ENCODE measurements around the gene SNAPC2.
A peak's percentile ranks its signal among the peaks of the same experiment; 100 is the strongest.

Gene SNAPC2

GRCh38 chr19:7888826-7889217 lies 31.3 kb upstream of the SNAPC2 start:
- DNase-seq, result no peak

- DNase-seq, result peak; percentile 50
Observed at GRCh38 chr19:7893362-7894101, 26.6 kb upstream of the SNAPC2 start.

DNA sequence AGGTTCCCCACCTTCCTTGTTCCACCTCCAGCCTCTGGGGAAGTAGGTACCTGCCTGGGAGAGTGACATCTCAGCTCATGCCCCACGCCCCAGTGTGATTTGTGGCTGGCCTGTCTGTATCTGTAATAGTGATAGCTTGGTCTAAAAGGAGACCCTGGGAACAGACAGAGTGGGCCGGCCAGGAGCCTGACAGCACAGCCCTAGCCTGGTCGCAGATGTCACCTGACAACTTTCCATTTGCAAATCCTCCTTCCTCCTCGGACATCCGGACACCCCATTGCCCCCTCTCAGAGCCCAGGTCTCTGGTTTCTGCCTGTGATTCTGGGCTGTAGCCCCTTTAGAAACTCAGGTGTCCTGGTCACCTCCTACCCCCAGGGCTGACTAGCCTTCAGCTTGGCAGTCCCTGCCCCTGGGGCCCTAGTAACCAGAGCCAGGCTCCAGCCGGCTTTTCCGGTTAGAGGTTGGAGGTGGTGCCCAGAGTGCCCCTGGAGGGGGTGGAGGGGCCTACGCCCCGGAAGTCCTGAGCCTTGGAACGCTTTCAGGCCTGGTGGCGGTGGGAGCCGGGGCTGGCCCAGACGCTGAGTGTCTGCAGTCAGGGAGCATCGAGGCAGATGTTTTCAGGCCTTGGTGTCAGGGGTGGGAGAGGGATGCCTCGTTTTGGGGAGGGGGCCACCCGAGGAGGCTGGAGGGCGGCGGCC lies 25.4 kb upstream of the SNAPC2 start:
- DNase-seq, result no peak

- DNase-seq, result no peak
Observed at GRCh38 chr19:7895565-7895964, 24.6 kb upstream of the SNAPC2 start.

DNA sequence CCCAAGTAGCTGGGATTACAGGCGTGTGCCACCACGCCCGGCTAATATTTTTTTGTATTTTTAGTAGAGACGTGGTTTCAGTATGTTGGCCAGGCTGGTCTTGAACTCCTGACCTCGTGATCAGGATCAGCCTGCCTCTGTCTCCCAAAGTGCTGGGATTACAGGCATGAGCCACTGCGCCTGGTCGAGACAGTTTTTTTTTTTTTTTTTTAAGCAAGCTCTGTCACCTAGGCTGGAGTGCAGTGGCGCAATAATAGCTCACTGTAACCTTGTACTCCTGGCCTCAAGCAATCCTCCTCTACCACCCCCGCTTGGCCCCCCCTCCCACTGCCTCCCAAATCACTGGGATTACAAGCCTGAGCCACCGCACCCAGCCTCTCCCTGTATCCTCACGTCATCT lies 22.8 kb upstream of the SNAPC2 start:
- DNase-seq, result no peak

GRCh38 chr19:7898967-7899366 lies 21.2 kb upstream of the SNAPC2 start:
- DNase-seq, result no peak

DNA sequence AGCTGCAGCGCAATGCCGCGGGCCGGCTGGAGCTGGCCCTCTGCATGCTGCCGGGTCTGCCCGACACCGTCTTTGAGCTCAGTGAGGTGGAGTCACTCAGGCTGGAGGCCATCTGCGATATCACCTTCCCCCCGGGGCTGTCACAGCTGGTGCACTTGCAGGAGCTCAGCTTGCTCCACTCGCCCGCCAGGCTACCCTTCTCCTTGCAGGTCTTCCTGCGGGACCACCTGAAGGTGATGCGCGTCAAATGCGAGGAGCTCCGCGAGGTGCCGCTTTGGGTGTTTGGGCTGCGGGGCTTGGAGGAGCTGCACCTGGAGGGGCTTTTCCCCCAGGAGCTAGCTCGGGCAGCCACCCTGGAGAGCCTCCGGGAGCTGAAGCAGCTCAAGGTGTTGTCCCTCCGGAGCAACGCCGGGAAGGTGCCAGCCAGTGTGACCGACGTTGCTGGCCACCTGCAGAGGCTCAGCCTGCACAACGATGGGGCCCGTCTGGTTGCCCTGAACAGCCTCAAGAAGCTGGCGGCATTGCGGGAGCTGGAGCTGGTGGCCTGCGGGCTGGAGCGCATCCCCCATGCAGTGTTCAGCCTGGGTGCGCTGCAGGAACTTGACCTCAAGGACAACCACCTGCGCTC lies 20.3 kb upstream of the SNAPC2 start:
- no peak for DNase-seq

GRCh38 chr19:7900401-7900870 lies 19.7 kb upstream of the SNAPC2 start:
- DNase-seq, result no peak

GRCh38 chr19:7900931-7901330 lies 19.2 kb upstream of the SNAPC2 start:
- DNase-seq, result no peak

DNA sequence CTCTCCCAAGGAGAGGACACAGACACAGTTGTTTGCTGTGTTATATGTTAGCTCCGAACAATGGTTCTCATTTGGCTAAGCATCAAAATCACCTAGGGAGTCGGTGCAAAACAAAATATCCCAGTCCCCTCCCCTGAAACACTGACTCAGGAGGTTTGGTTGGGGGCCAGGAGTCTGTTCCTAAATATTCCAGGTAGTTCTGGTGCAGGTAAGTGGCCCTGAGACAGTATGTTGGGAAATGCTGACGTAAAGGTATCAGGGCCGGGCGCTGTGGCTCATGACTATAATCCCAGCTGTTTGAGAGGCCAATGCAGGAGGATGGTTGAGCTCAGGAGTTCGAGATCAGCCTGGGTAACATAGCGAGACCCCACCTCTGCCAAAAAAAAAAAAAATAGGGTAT lies 18.8 kb upstream of the SNAPC2 start:
- no peak for DNase-seq

- DNase-seq, result no peak
Observed at GRCh38 chr19:7902796-7903243, 17.3 kb upstream of the SNAPC2 start.

DNA sequence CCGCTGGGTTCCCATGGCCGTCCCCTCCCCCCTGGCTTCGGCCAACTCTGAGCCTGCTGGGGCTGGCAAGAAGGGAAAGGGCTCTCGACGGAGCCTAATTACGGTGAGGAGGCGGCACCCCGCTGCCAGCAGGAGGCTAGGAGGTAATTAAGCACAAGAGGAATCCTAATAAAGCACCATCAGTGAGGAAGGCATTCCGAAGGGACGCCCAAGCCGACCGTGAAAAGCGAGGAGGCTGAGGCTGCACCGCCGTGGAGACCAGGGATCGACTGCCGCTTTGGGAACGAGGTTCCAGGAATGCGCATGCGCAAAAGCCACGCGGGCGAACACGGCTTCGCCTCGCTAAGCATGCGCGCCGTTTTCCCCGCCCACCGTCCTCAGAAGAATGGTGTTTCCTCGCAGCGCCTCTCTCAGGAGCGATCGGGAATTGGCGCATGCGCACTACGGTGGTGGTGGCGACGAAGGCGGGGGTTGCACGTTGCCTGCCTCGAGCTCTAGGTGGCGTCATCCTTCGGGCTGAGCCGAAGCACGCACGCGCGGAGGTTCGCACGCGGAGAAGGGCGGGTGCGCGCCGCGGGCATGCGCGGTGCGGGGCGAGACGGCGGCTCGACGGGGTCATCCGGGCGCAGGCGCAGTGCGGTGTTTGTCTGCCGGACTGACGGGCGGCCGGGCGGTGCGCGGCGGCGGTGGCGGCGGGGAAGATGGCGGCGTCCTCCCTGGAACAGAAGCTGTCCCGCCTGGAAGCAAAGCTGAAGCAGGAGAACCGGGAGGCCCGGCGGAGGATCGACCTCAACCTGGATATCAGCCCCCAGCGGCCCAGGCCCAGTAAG lies 16.7 kb upstream of the SNAPC2 start, which contains the start of gene MAP2K7:
Gene MAP2K7 (plus strand): TSS at position 634 of the 830 bp plus-strand sequence. CDS start 68 bp downstream, at position 702.
- peak; percentile 98 for DNase-seq

DNA sequence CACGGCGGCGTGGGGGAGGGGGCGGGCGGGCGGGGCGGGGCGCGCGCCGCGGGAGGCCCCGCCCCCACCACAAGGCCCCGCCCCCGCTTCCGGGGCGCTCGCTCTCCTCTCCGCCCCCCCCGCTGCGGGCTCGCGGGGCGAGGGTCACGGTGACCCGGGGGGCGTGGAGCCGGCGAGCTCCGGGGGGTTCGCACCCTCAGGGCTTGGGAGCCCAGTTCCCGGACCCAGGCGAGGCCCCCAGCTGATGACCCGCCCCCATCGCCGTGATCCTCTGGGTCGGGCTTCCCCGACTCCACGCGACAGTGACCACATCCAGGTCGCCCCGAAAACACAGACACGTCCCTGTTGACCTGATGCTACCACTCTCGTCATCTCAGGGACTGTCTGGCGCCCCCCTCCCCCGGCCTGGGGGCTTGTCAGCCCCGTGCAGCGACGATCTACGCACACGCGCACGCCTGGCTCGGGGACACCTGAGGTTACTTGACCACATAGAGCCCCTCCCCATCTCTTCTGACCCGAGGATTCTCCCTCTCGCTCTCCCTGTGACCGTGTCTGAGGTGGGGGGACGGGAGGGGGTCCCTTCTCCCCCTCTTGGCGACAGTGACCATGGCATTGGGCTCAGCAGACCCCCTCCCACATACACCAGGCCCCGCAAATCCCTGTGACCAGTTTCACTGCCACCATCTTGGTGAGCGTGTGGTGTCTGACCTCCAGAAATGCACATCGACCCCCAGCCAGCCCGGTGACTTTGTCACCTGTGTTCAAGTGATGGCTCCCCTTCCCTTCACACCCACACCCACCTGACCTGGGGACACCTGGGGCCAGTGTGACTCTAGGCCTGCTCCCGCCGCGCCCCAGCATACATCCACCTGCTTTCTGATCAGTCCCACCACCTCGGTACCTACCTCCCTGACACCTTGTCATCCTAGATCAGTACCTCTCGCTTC lies 15.8 kb upstream of the SNAPC2 start:
- peak; percentile 27 for DNase-seq

DNA sequence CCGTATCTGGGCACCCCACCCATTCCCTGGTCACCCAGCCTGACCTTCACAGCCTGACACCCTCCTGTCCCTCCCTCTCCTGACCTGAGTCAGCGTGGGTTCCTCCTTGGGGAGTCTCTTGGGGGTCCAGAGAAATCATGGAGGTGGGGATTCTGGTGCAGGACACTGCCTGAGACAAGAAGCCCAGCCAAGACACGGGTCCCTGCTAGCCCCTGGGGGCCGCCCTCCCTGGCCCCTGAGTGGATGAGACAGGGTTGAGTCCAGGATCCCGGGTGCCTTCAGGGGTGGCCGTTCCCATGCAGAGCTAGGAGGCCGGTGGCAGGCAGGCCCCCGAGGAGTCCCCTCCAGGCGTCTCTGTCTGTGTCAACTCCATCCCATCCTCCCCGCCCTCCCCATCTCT lies 14.9 kb upstream of the SNAPC2 start:
- no peak for DNase-seq

GRCh38 chr19:7905859-7906258 lies 14.3 kb upstream of the SNAPC2 start:
- no peak for DNase-seq

GRCh38 chr19:7907122-7907521 lies 13.0 kb upstream of the SNAPC2 start:
- DNase-seq, result no peak

DNA sequence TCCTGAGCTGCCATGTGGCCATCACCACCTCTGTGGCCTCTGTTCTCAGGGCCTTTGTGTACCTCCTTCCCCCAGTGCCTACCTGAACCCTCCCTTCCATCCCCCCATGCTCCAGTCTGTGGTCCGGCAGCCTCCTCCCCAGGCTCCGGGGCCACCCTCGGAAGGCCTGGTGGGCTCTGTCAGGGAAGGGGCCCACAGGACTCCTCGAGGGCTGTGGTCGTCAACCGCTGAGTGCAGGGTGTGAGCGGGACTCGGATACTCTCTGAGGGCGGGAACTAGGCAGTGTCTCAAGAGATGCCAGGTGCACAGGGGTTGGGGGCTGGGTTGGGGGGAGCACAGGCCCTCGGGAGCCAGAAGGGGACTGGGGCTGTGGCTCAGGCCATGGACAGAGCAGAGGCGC lies 12.6 kb upstream of the SNAPC2 start:
- no peak for DNase-seq

DNA sequence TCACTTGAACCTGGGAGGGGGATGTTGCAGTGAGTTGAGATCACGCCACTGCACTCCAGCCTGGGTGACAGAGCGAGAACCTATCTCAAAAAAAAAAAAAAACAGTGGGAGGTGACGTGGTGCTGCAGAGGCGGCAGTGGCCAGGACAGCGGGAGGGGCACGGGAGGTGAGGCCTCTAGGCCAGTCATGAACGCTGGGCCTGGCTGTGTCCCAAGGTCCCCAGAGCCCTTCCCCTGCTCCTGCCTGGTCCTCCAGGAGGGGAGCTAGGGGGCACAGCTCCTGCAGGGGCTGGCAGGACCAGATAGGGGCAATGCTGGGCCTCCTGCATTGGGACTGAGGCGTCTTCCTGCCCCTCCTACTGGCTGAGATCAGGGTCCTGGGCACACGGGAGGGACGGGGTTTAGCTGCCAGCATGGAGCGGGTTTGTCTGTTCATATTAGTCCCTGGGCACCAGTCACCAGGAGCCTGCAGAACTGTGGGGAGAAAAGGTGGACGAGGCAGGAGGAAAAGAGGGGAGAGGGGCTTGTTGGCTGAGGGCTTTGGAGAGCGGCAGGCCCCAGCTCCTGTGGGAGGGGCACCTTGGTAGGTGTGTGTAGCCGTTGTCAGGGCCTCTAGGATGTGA lies 11.9 kb upstream of the SNAPC2 start:
- no peak for DNase-seq

GRCh38 chr19:7908742-7909461 lies 11.2 kb upstream of the SNAPC2 start:
- no peak for DNase-seq

DNA sequence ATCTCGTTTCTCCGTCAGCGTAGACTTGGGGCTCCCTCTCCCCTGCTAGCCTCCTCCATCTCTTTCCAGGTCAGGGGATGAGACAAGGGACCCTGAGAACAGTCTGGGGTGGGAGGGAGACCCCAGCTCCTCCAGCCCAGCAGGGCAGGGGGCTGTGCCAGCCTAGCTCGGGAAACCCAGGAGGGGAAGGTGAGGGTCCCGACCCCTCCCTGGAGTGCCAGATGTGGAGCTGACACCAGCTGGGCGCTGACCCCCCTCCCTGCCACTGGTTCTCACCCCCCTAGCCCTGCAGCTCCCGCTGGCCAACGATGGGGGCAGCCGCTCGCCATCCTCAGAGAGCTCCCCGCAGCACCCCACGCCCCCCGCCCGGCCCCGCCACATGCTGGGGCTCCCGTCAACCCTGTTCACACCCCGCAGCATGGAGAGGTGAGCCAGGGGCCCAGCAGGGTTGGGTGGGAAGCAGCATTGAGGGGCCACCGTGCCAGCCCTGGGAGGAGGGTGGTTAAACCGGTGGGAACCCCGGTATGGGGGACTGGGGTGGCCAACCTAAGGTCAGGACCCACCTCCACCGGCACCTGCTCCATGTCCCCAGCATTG lies 10.6 kb upstream of the SNAPC2 start:
- DNase-seq, result no peak

Measured in fibroblast of skin of back (primary cell).